Fibroblast of pulmonary artery (primary cell): ENCODE data around the gene CCPG1.
A peak's percentile ranks its signal among the peaks of the same experiment; 100 is the strongest.

ENCODE experiments used
- DNase-seq: peaks from one replicate; pipeline ENCODE4 v3.0.0-alpha.2; 2010; ENCODE audit warnings: low read depth
- H3K4me3 ChIP-seq: replicated peaks from 2 replicates; pipeline ENCODE4 v1.5.1; 2011; ENCODE audit warnings: low read depth, mild to moderate bottlenecking, control low read depth, low read length, moderate library complexity
- TF ChIP-seq, protein P1 (sequence below): IDR thresholded peaks from 2 replicates; pipeline ENCODE4 v1.5.1; 2011; ENCODE audit warnings: mild to moderate bottlenecking, control low read depth, low read length, inconsistent platforms; ENCODE audit errors: missing control alignments

CCPG1 gene

DNA sequence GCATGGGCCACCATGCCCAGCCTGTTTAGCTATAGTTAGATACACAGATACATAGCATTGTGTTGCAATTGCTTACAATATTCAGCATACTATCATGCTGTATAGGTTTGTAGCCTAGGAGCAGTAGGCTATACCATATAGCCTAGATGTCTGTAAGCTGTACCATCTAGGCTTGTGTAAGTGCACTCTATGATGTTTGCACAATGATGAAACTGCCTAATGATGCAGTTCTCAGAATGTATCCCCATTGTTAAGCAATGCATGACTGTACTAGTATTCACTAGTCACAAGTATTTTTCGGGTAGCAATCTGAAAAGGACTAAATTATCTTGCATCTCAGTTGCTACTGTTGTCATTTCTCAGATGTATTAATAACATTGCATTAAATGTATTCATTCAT, 73.2 kb downstream of the CCPG1 start:
- DNase-seq, result peak; percentile 35
- TF ChIP-seq, protein P1, sequence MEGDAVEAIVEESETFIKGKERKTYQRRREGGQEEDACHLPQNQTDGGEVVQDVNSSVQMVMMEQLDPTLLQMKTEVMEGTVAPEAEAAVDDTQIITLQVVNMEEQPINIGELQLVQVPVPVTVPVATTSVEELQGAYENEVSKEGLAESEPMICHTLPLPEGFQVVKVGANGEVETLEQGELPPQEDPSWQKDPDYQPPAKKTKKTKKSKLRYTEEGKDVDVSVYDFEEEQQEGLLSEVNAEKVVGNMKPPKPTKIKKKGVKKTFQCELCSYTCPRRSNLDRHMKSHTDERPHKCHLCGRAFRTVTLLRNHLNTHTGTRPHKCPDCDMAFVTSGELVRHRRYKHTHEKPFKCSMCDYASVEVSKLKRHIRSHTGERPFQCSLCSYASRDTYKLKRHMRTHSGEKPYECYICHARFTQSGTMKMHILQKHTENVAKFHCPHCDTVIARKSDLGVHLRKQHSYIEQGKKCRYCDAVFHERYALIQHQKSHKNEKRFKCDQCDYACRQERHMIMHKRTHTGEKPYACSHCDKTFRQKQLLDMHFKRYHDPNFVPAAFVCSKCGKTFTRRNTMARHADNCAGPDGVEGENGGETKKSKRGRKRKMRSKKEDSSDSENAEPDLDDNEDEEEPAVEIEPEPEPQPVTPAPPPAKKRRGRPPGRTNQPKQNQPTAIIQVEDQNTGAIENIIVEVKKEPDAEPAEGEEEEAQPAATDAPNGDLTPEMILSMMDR, result no peak
- H3K4me3 ChIP-seq, result no peak overlapping the region

DNA sequence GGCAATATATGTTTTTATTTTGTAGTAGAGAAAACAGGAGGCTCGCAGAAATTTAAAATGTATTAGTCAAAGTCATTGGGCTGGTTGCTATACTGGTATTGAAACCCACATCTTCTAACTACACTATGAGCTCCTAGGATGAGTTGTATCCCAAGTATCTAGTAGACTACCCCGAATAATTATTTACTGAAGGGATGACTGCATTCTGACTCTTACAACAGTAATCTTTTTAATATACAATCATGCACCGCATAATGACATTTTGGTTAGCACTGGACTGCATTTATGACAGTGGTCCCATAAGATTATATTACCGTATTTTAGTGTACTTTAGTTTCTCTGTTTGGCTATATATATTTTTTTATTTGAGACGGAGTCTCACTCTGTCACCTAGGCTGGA, 73.8 kb downstream of the CCPG1 start:
- no peak for DNase-seq
- TF ChIP-seq, protein P1, result no peak
- no peak overlapping the region for H3K4me3 ChIP-seq

DNA sequence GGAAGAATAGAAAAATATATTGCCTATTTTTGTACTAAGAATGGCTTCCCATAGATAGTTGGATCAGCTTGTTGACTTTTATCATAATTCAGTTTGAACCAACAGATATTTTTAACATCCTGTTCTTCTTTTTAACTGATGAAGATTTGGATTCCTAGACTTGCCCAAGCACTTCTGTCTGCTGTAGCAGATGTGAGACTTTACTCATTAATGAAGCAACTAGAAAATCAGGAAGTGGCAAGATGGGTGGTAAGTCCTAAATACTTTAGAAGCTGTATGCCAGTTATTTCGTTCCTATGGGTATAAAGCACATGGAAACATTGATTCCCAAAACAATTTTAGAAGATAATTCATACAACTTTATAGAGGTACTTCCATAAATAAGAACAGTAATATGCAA, 80.8 kb downstream of the CCPG1 start:
- H3K4me3 ChIP-seq, result no peak overlapping the region
- TF ChIP-seq, protein P1, result no peak
- no peak for DNase-seq

DNA sequence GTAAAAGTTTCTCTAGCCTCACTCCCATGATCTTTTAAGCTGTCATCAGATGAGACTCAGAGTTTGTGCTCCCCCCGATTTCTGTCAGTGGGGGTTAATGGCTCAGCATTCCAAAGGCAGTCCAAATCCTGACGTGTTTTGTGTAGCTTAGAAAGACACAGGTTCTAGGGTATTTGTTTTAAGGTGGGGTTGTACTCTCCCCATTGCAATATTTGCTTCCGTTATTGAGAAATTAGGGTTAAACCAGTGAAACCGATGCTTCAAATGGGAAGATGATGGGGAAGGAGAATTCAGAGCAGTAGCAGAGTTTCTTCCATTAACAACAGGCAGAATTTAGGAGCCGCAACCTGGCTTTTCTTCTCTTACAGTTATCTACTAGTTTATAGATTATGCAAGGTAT, 85.7 kb downstream of the CCPG1 start:
- DNase-seq, result no peak
- TF ChIP-seq, protein P1, result no peak
- H3K4me3 ChIP-seq, result no peak overlapping the region

DNA sequence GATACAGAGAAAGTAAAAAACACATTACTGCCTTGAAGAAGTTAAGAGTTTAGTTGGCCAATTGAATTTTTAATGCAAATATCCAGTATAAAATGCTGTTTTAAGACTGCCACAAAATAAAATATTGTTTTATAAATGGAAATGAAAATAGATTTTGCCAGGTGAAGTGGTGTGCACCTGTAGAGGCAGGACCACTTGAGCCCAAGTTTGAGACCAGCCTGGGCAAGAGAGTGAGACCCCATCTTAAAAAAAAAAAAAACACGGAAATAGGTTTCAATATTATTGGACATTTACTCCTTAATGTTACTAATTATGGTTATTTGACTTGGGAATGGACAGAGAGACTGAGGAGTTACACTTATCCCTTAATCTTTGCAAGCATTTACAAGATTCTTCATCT, 87.2 kb downstream of the CCPG1 start:
- TF ChIP-seq, protein P1, result no peak
- no peak for DNase-seq
- H3K4me3 ChIP-seq, result no peak overlapping the region

DNA sequence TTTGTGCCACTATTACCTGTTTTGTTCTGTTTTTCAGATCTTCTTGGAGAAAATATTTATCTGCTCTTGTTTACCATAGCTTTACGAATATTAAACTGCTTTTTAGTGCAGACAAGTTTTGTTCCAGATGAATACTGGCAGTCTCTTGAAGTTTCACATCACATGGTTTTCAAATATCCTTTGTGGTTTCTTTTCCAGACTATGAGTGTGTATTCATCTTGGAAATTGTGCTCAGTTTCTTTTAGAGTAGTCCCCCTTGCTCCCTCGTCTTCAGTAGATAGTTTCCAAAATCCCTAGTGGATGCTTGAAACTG, 88.0 kb downstream of the CCPG1 start:
- TF ChIP-seq, protein P1, result no peak
- peak overlapping the region; percentile 84 for H3K4me3 ChIP-seq
- no peak for DNase-seq

DNA sequence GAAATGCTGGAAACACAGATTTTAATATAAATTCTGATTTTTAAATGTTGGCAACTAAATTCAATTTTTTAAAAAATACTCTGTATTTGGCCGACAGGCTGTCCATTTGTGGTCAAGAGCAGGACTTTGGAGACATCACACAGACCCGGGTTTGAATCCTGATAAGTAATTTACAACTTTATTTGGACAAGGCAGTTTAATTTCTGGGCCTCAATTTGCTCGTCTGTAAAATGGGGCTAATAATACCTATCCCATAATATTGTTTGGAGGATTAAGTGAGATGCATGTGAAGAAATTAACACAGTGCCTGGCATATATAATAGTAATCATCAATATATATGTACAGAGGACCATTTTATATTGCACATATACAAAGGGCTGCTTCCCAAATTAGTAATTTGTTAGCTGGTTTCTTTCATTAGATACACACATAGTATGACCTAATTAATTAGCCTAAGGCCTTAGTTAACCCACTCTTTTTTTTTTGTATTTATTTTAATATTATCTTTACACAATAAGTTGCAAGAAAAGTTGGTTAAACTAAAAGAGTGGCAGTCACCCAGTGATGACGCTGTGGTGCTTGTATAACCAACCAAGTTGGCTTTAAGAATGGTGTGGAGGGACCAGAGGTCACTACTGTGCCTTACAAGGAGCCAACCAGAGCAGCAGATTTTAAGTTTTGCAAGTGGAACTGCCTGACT, 88.5 kb downstream of the CCPG1 start:
- peak; percentile 23 for DNase-seq
- TF ChIP-seq, protein P1, result no peak
- peak overlapping the region; percentile 84 for H3K4me3 ChIP-seq
